ENCODE results near the gene COX8A.

GRCh38 chr11:64011371-64011770, 37.0 kb downstream of the COX8A start:
- TF ChIP-seq, protein P1, sequence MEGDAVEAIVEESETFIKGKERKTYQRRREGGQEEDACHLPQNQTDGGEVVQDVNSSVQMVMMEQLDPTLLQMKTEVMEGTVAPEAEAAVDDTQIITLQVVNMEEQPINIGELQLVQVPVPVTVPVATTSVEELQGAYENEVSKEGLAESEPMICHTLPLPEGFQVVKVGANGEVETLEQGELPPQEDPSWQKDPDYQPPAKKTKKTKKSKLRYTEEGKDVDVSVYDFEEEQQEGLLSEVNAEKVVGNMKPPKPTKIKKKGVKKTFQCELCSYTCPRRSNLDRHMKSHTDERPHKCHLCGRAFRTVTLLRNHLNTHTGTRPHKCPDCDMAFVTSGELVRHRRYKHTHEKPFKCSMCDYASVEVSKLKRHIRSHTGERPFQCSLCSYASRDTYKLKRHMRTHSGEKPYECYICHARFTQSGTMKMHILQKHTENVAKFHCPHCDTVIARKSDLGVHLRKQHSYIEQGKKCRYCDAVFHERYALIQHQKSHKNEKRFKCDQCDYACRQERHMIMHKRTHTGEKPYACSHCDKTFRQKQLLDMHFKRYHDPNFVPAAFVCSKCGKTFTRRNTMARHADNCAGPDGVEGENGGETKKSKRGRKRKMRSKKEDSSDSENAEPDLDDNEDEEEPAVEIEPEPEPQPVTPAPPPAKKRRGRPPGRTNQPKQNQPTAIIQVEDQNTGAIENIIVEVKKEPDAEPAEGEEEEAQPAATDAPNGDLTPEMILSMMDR (IDR thresholded peaks at IDR 0.05) = no peak
- TF ChIP-seq POLR2A (IDR thresholded peaks at IDR 0.05) = no peak

All from breast epithelium (tissue), 3 donors.